HG03442 (cell line): ENCODE measurements around the gene POLL.
"Not testable (repeated sequence)": the region's sequence is repeated elsewhere in the genome, so short reads cannot be mapped to it uniquely, and the experiment has no call there.

ENCODE experiments used
- ATAC-seq: cut with Tn5 transposase; IDR thresholded peaks from one replicate; pipeline ENCODE4 v1.9.1; 2021; ENCODE audit warnings: mild to moderate bottlenecking, moderate library complexity; ENCODE audit not compliant: unreplicated experiment

POLL gene

GRCh38 chr10:101612086-101612485 is 24.0 kb upstream of the POLL start:
- ATAC-seq, result no peak

GRCh38 chr10:101611096-101611905 is 23.2 kb upstream of the POLL start:
- no peak for ATAC-seq

- no peak for ATAC-seq
Observed at GRCh38 chr10:101609481-101609880, 21.4 kb upstream of the POLL start.

GRCh38 chr10:101607124-101607523 is 19.1 kb upstream of the POLL start:
- no peak for ATAC-seq

- ATAC-seq, result peak; percentile 45
Observed at GRCh38 chr10:101602761-101603398, 14.8 kb upstream of the POLL start.

GRCh38 chr10:101601541-101601940 is 13.5 kb upstream of the POLL start:
- ATAC-seq, result no peak

- no peak for ATAC-seq
Observed at GRCh38 chr10:101597091-101597900, 9.2 kb upstream of the POLL start.

- ATAC-seq, result no peak
Observed at GRCh38 chr10:101595591-101596433, 7.8 kb upstream of the POLL start.

GRCh38 chr10:101593331-101593730 is 5.3 kb upstream of the POLL start:
- ATAC-seq, result not testable (repeated sequence)

- ATAC-seq, result no peak
Observed at GRCh38 chr10:101588879-101589278, 822 bp upstream of the POLL start.

- ATAC-seq, result no peak
Observed at GRCh38 chr10:101585841-101586240, 2.2 kb downstream of the POLL start.

- no peak for ATAC-seq
Observed at GRCh38 chr10:101580486-101581399, 7.3 kb downstream of the POLL start.

GRCh38 chr10:101579516-101579870 is 8.6 kb downstream of the POLL start:
- ATAC-seq, result no peak

GRCh38 chr10:101578803-101579515 is 9.1 kb downstream of the POLL start:
- no peak for ATAC-seq

- no peak for ATAC-seq
Observed at GRCh38 chr10:101578192-101578591, 9.9 kb downstream of the POLL start.

- ATAC-seq, result no peak
Observed at GRCh38 chr10:101577121-101577871, 10.8 kb downstream of the POLL start.

- no peak for ATAC-seq
Observed at GRCh38 chr10:101576211-101576863, 11.7 kb downstream of the POLL start.
